HepG2 (cell line): Measurements from ENCODE around the gene SRP14. TPM values are rescaled to one million over a fixed set of nuclear protein-coding genes. Genes with fewer than 3 reads are reported as not detected.
A peak's percentile ranks its signal among the peaks of the same experiment; 100 is the strongest.

Experiments used
- ATF2 ChIP-seq: sonication (generic); formaldehyde crosslinking; IDR thresholded peaks from 2 replicates; pipeline ENCODE4 v1.4.0; 2020; ENCODE audit warnings: missing genetic modification reagents
- ATF4 ChIP-seq, 2 experiments: fragments of 450-650 bp in 1 of 2; sonication (generic) in 1 of 2; formaldehyde crosslinking; IDR thresholded peaks; 2 replicates each; pipeline versions ENCODE4 v1.5.0 to v1.8.0; 2020 to 2022; ENCODE audit warnings: mild to moderate bottlenecking in 1 of 2, missing genetic modification reagents in 1 of 2
- CBX2 ChIP-seq, 2 experiments: fragments of 200-600 bp in 1 of 2; sonication (generic); formaldehyde crosslinking in 1 of 2; IDR thresholded peaks; 2 replicates each; pipeline versions ENCODE4 v1.7.0 to v1.8.1; 2018 to 2022; ENCODE audit warnings: low read depth in 2 of 2, low read length in 1 of 2, mild to moderate bottlenecking in 1 of 2, missing genetic modification reagents in 1 of 2
- DBP ChIP-seq: sonication (generic); formaldehyde crosslinking; IDR thresholded peaks from 2 replicates; pipeline ENCODE4 v1.4.0; 2020; ENCODE audit warnings: missing genetic modification reagents; ENCODE audit errors: not compliant biosample characterization
- DMAP1 ChIP-seq: IDR thresholded peaks from 2 replicates; pipeline ENCODE4 v1.6.1; 2016
- FOXC1 ChIP-seq: sonication (generic); formaldehyde crosslinking; IDR thresholded peaks from 2 replicates; pipeline ENCODE4 v1.8.0; 2022; ENCODE audit warnings: mild to moderate bottlenecking, missing genetic modification reagents, borderline replicate concordance
- FOXK1 ChIP-seq: sonication (generic); formaldehyde crosslinking; IDR thresholded peaks from 2 replicates; pipeline ENCODE4 v1.4.0; 2020; ENCODE audit warnings: low read depth, missing genetic modification reagents, borderline replicate concordance
- HHEX ChIP-seq: IDR thresholded peaks from 2 replicates; pipeline ENCODE4 v1.6.1; 2016; ENCODE audit warnings: control low read depth
- HMG20A ChIP-seq: IDR thresholded peaks from 2 replicates; pipeline ENCODE4 v1.6.1; 2016; ENCODE audit warnings: borderline replicate concordance
- IRF2 ChIP-seq: IDR thresholded peaks from 2 replicates; pipeline ENCODE4 v1.6.1; 2018; ENCODE audit warnings: missing genetic modification reagents, missing compliant biosample characterization
- LRRFIP1 ChIP-seq: sonication (generic); formaldehyde crosslinking; conservative IDR thresholded peaks from 2 replicates; pipeline ENCODE4 v1.4.0; 2020; ENCODE audit warnings: missing genetic modification reagents
- MAZ ChIP-seq, 2 experiments: sonication (generic) in 1 of 2; formaldehyde crosslinking in 1 of 2; IDR thresholded peaks; 2 replicates each; pipeline versions ENCODE4 v1.5.0 to v1.6.1; 2012 to 2020; ENCODE audit warnings: low read depth in 2 of 2, mild to moderate bottlenecking in 2 of 2, borderline replicate concordance in 1 of 2, improper control_type of control experiment in 1 of 2, low read length in 1 of 2, missing genetic modification reagents in 1 of 2, moderate library complexity in 1 of 2
- MED13 ChIP-seq: sonication (generic); formaldehyde crosslinking; IDR thresholded peaks from 2 replicates; pipeline ENCODE4 v1.5.0; 2020; ENCODE audit warnings: missing genetic modification reagents
- NCOA2 ChIP-seq: sonication (generic); formaldehyde crosslinking; IDR thresholded peaks from 2 replicates; pipeline ENCODE4 v1.8.0; 2022; ENCODE audit warnings: inconsistent platforms
- NRL ChIP-seq: sonication (generic); formaldehyde crosslinking; IDR thresholded peaks from 2 replicates; pipeline ENCODE4 v1.5.0; 2020; ENCODE audit warnings: missing genetic modification reagents, mild to moderate bottlenecking, moderate library complexity, borderline replicate concordance
- SP1 ChIP-seq, 2 experiments: fragments of 450-650 bp in 1 of 2; sonication (generic) in 1 of 2; formaldehyde crosslinking in 1 of 2; IDR thresholded peaks; 2 replicates each; pipeline versions ENCODE4 v1.4.0 to v1.6.1; 2016 to 2020; ENCODE audit warnings: missing genetic modification reagents in 1 of 2
- TEAD3 ChIP-seq: optimal IDR thresholded peaks from 2 replicates; pipeline ENCODE3; 2016; ENCODE audit warnings: borderline replicate concordance
- TOE1 ChIP-seq: sonication (generic); formaldehyde crosslinking; IDR thresholded peaks from 2 replicates; pipeline ENCODE4 v1.4.0; 2020; ENCODE audit warnings: mild to moderate bottlenecking, missing genetic modification reagents
- U2AF2 ChIP-seq: fragments of 200-400 bp; formaldehyde crosslinking; IDR thresholded peaks from 2 replicates; pipeline ENCODE4 v1.6.1; 2017; ENCODE audit warnings: low read depth, mild to moderate bottlenecking, low read length
- ZNF234 ChIP-seq: sonication (generic); formaldehyde crosslinking; conservative IDR thresholded peaks from 2 replicates; pipeline ENCODE4 v1.5.1; 2020; ENCODE audit warnings: mild to moderate bottlenecking, missing genetic modification reagents
- ZNF772 ChIP-seq: sonication (generic); formaldehyde crosslinking; IDR thresholded peaks from 2 replicates; pipeline ENCODE4 v1.5.0; 2020; ENCODE audit warnings: mild to moderate bottlenecking, missing genetic modification reagents
- ZNF878 ChIP-seq: sonication (generic); formaldehyde crosslinking; IDR thresholded peaks from 2 replicates; pipeline ENCODE4 v1.8.1; 2023; ENCODE audit warnings: mild to moderate bottlenecking, missing genetic modification reagents, moderate library complexity
- polyA plus RNA-seq, 8 experiments: library from polyadenylated mRNA; depleted of rRNA in 3 of 8; stranded (reverse) in 7 of 8; unstranded in 1 of 8; fragments of >200 nt; fragmentation: Illumina TruSeq in 4 of 8; extraction: Trizol in 4 of 8; gene quantifications; 2 replicates each; pipeline versions ENCODE4 v1.2.1 to v1.2.3, GENCODE V29; 2011 to 2016; ENCODE audit warnings: low read depth in 4 of 8, missing spikeins in 1 of 8, mixed read lengths in 1 of 8; ENCODE audit not compliant: insufficient read depth in 1 of 8
- total RNA-seq, 5 experiments: library from RNA; depleted of rRNA; stranded (reverse); fragments of >200 nt; fragmentation: Illumina TruSeq; extraction: Trizol; gene quantifications; 2 replicates each; pipeline ENCODE4 v1.2.3, GENCODE V29; 2016; ENCODE audit warnings: low read depth in 1 of 5

The SRP14 gene
- total and polyA plus RNA-seq, 2 of the 13 experiments (the other 11 are each of a cell fraction or from before 2014, with no cell fraction given): 208 to 356 TPM

- TF ChIP-seq ATF2 (CRISPR knock-in tag) (peak; percentile 66; the same call in 1 of the 2 replicates), ATF4 (CRISPR knock-in tag; IDR thresholded peaks at IDR 0.05) (no peak), U2AF2 (no peak), NRL (CRISPR knock-in tag) (peak; percentile 58; the same call in 1 of the 2 replicates), SP1 (IDR thresholded peaks at IDR 0.05) (no peak), SP1 (CRISPR knock-in tag; IDR thresholded peaks at IDR 0.05) (peak; percentile 63), TOE1 (CRISPR knock-in tag) (0 out of 2 replicates have a peak, but pooled peaks have one; percentile 44), CBX2 (IDR thresholded peaks at IDR 0.05; ENCODE audit: low read depth, low read length) (no peak), CBX2 (CRISPR knock-in tag; IDR thresholded peaks at IDR 0.05; ENCODE audit: low read depth) (no peak), TEAD3 (CRISPR knock-in tag) (peak; percentile 55), DBP (no peak), MED13 (CRISPR knock-in tag) (no peak), NCOA2 (no peak), MAZ (IDR thresholded peaks at IDR 0.05; ENCODE audit: borderline replicate concordance, low read depth, low read length) (0 out of 2 replicates have a peak, but pooled peaks have one; percentile 61), MAZ (CRISPR knock-in tag; IDR thresholded peaks at IDR 0.05; ENCODE audit: low read depth) (peak; percentile 34; the same call in 1 of the 2 replicates), HHEX (CRISPR knock-in tag) (no peak), DMAP1 (no peak), FOXK1 (CRISPR knock-in tag) (no peak; the same call in 1 of the 2 replicates), LRRFIP1 (CRISPR knock-in tag) (no peak), ZNF772 (peak; percentile 59; the same call in 1 of the 2 replicates), ZNF234 (CRISPR knock-in tag) (no peak), ZNF878 (CRISPR knock-in tag) (no peak), IRF2 (CRISPR knock-in tag) (peak; percentile 76; the same call in 1 of the 2 replicates), HMG20A (CRISPR knock-in tag) (peak; percentile 27; the same call in 1 of the 2 replicates), FOXC1 (CRISPR knock-in tag) (0 out of 2 replicates have a peak, but pooled peaks have one; percentile 23)
These were observed 6.0 kb upstream of the SRP14 start (continued) for GRCh38 chr15:40044717-40045571.
